Right ventricle myocardium superior (tissue), 1 donor: ENCODE results near the gene RAX2. TPM values are rescaled to one million over a fixed set of nuclear protein-coding genes. Genes with fewer than 3 reads are reported as not detected.

ENCODE experiments used
- ATAC-seq: fragments of 200-7000 bp; cut with Tn5 transposase; one replicate; pipeline ENCODE4 v1.9.1; 2020; ENCODE audit warnings: mild to moderate bottlenecking; ENCODE audit not compliant: poor library complexity
- DNase-seq: peaks from one replicate; pipeline ENCODE4 v3.0.0-alpha.2; 2020
- intact Hi-C: fragments of 100-400 bp; cut with DNase I; formaldehyde crosslinking; loops from one replicate; pipeline ENCODE4 v1.11.2; 2022
- total RNA-seq: library from RNA; stranded (reverse); fragmentation: NEBNext Ultra II Directional; extraction: Animal tissue kit (Norgen Biotek cat#: 25700); gene quantifications from one replicate; pipeline ENCODE4 v1.2.1, GENCODE V29; 2021
- donor health status: DM: no; HTN: yes; CAD: no; lungs with severe emphysema.

RAX2 gene
- total RNA-seq, 1 donor from 2014 or later = not detected

GRCh38 chr19:3782330-3782729 is 10.3 kb upstream of the RAX2 start:
- intact Hi-C loops = no loop called here
- no peak for DNase-seq
- no peak for ATAC-seq

- DNase-seq = no peak
- ATAC-seq = no peak
- intact Hi-C loops = no loop called here
Measured at GRCh38 chr19:3781603-3782002, 9.6 kb upstream of the RAX2 start.

- DNase-seq = no peak
- no peak for ATAC-seq
- intact Hi-C loops = no loop called here
Measured at GRCh38 chr19:3780786-3781304, 8.8 kb upstream of the RAX2 start.

- no peak for ATAC-seq
- DNase-seq = no peak
- intact Hi-C loops = no loop called here
Measured at GRCh38 chr19:3778899-3779723, 7.1 kb upstream of the RAX2 start.

GRCh38 chr19:3778104-3778867 is 6.3 kb upstream of the RAX2 start:
- no peak for ATAC-seq
- DNase-seq = no peak
- intact Hi-C loops = no loop called here

- intact Hi-C loops = no loop called here
- DNase-seq = no peak
- no peak for ATAC-seq
Measured at GRCh38 chr19:3776479-3777040, 4.5 kb upstream of the RAX2 start.

- ATAC-seq (no peak), DNase-seq (no peak)
Measured at GRCh38 chr19:3775831-3776230, 3.8 kb upstream of the RAX2 start.

GRCh38 chr19:3775374-3775711 is 3.3 kb upstream of the RAX2 start:
- no peak for DNase-seq
- intact Hi-C loops = no loop called here
- no peak for ATAC-seq

More at GRCh38 chr19:3775831-3776230, 3.8 kb upstream of the RAX2 start:
- intact Hi-C loops = no loop called here

GRCh38 chr19:3774621-3775373 is 2.8 kb upstream of the RAX2 start:
- ATAC-seq = no peak
- intact Hi-C loops = no loop called here
- no peak for DNase-seq

GRCh38 chr19:3773814-3774515 is 1.9 kb upstream of the RAX2 start:
- intact Hi-C loops = no loop called here
- DNase-seq (no peak), ATAC-seq (no peak)

GRCh38 chr19:3771000-3771905 is 775 bp downstream of the RAX2 start:
- DNase-seq = no peak
- intact Hi-C loops = no loop called here
- no peak for ATAC-seq

GRCh38 chr19:3770136-3770999 is 1.7 kb downstream of the RAX2 start:
- no peak for ATAC-seq
- no peak for DNase-seq
- intact Hi-C loops = no loop called here

GRCh38 chr19:3769494-3769893 is 2.5 kb downstream of the RAX2 start:
- no peak for DNase-seq

GRCh38 chr19:3768748-3769099 is 3.3 kb downstream of the RAX2 start:
- ATAC-seq = no peak
- DNase-seq = no peak
- intact Hi-C loops = no loop called here

More at GRCh38 chr19:3769494-3769893, 2.5 kb downstream of the RAX2 start:
- ATAC-seq = no peak
- intact Hi-C loops = no loop called here

- no peak for DNase-seq
- no peak for ATAC-seq
- intact Hi-C loops = no loop called here
Measured at GRCh38 chr19:3768015-3768747, 3.8 kb downstream of the RAX2 start.

GRCh38 chr19:3767050-3767449 is 5.0 kb downstream of the RAX2 start:
- ATAC-seq = no peak
- DNase-seq = no peak
- intact Hi-C loops = no loop called here
